ENCODE data around the gene TSPAN18.

DNA sequence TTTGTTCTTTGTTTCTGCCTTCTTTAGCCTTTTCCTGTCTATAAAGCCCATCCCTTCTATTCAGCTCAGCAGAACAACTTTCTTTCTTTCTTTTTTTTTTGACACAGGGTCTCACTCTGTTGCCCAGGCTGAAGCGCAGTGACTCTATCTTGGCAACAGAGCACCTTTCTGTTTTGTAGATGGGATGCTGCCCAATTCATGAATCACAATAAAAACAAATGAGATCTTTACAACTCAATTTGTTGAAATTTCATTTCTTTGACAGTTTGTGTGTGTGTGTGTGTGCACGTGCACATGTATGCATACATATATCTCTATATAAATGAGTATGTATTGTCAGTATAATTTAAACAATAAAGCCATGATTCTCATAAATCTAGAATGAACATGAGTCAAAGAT lies 25.5 kb downstream of the TSPAN18 start:
- no peak for TF ChIP-seq POLR2A (IDR thresholded peaks at IDR 0.05; ENCODE audit: low read length)
- no peak for TF ChIP-seq GATA1 (IDR thresholded peaks at IDR 0.05; ENCODE audit: low read depth, low read length)

Measured in erythroblast (primary cell).